ENCODE results near the gene RASL10A.

RASL10A gene

GRCh38 chr22:29328055-29328454 is 12.6 kb upstream of the RASL10A start:
- H3K9me3 ChIP-seq (ENCODE audit: insufficient read depth, low read depth, low read length), result no peaks in the 10 kb centered on the region
- H3K9me2 ChIP-seq (replicated peaks; ENCODE audit: low read depth, low read length), result no peaks in the 10 kb centered on the region
- H3K79me2 ChIP-seq (ENCODE audit: insufficient read depth, low read length), result no peaks in the 10 kb centered on the region
- H3K4me2 ChIP-seq (ENCODE audit: low read depth, low read length, poor library complexity, severe bottlenecking), result no peak overlapping the region
- no peaks in the 10 kb centered on the region for H4K20me1 ChIP-seq (ENCODE audit: insufficient read depth, low read length, poor library complexity, severe bottlenecking)
- no peak overlapping the region for H3K9ac ChIP-seq (ENCODE audit: low read depth, low read length, poor library complexity, severe bottlenecking)
- H3K36me3 ChIP-seq (ENCODE audit: insufficient read depth, low read length), result peaks cover 54% of the 10 kb centered on the region; the same call in 1 of the 2 replicates
- no peak overlapping the region for H3K4me3 ChIP-seq (ENCODE audit: low read length, poor library complexity, severe bottlenecking)
- H3K4me1 ChIP-seq (ENCODE audit: insufficient read depth, low read length, poor library complexity, severe bottlenecking), result no peaks in the 10 kb centered on the region
- H3K27me3 ChIP-seq (ENCODE audit: insufficient read depth, low read length, poor library complexity, severe bottlenecking), result no peaks in the 10 kb centered on the region
- no peak; the same call in 1 of the 2 replicates for TF ChIP-seq CTCF (conservative IDR thresholded peaks at IDR 0.05; ENCODE audit: low read length)
- TF ChIP-seq EZH2phosphoT487 (IDR thresholded peaks at IDR 0.05; ENCODE audit: borderline replicate concordance), result no peak
- H2AFZ ChIP-seq (ENCODE audit: low read length), result no peak overlapping the region
- no peaks in the 10 kb centered on the region for H3F3A ChIP-seq (ENCODE audit: low read depth)

- Histone ChIP-seq H3K79me2 (ENCODE audit: insufficient read depth, low read length) (no peaks in the 10 kb centered on the region), H3K27me3 (ENCODE audit: insufficient read depth, low read length, poor library complexity, severe bottlenecking) (no peaks in the 10 kb centered on the region), H3K4me2 (ENCODE audit: low read depth, low read length, poor library complexity, severe bottlenecking) (no peak overlapping the region), H3K9me2 (replicated peaks; ENCODE audit: low read depth, low read length) (no peaks in the 10 kb centered on the region), H3K9ac (ENCODE audit: low read depth, low read length, poor library complexity, severe bottlenecking) (no peak overlapping the region), H2AFZ (ENCODE audit: low read length) (no peak overlapping the region), H3K4me1 (ENCODE audit: insufficient read depth, low read length, poor library complexity, severe bottlenecking) (no peaks in the 10 kb centered on the region), H3K4me3 (ENCODE audit: low read length, poor library complexity, severe bottlenecking) (no peak overlapping the region), H3F3A (ENCODE audit: low read depth) (no peaks in the 10 kb centered on the region), H3K36me3 (ENCODE audit: insufficient read depth, low read length) (peaks cover 54% of the 10 kb centered on the region; the same call in 1 of the 2 replicates), H4K20me1 (ENCODE audit: insufficient read depth, low read length, poor library complexity, severe bottlenecking) (no peaks in the 10 kb centered on the region), H3K9me3 (ENCODE audit: insufficient read depth, low read depth, low read length) (no peaks in the 10 kb centered on the region)
- TF ChIP-seq EZH2phosphoT487 (IDR thresholded peaks at IDR 0.05; ENCODE audit: borderline replicate concordance), result no peak
- TF ChIP-seq CTCF (conservative IDR thresholded peaks at IDR 0.05; ENCODE audit: low read length), result no peak
Measured at GRCh38 chr22:29327089-29327764, 11.7 kb upstream of the RASL10A start.

GRCh38 chr22:29326481-29326880 is 11.0 kb upstream of the RASL10A start:
- H3K4me2 ChIP-seq (ENCODE audit: low read depth, low read length, poor library complexity, severe bottlenecking), result no peak overlapping the region
- H2AFZ ChIP-seq (ENCODE audit: low read length), result no peak overlapping the region
- H3F3A ChIP-seq (ENCODE audit: low read depth), result no peaks in the 10 kb centered on the region
- TF ChIP-seq EZH2phosphoT487 (IDR thresholded peaks at IDR 0.05; ENCODE audit: borderline replicate concordance) (no peak), CTCF (conservative IDR thresholded peaks at IDR 0.05; ENCODE audit: low read length) (no peak)
- no peaks in the 10 kb centered on the region for H3K27me3 ChIP-seq (ENCODE audit: insufficient read depth, low read length, poor library complexity, severe bottlenecking)
- no peaks in the 10 kb centered on the region for H3K9me3 ChIP-seq (ENCODE audit: insufficient read depth, low read depth, low read length)
- H3K79me2 ChIP-seq (ENCODE audit: insufficient read depth, low read length), result no peaks in the 10 kb centered on the region
- H3K36me3 ChIP-seq (ENCODE audit: insufficient read depth, low read length), result peaks cover 51% of the 10 kb centered on the region; the same call in 1 of the 2 replicates
- no peaks in the 10 kb centered on the region for H3K9me2 ChIP-seq (replicated peaks; ENCODE audit: low read depth, low read length)
- no peaks in the 10 kb centered on the region for H3K4me1 ChIP-seq (ENCODE audit: insufficient read depth, low read length, poor library complexity, severe bottlenecking)
- H3K4me3 ChIP-seq (ENCODE audit: low read length, poor library complexity, severe bottlenecking), result no peak overlapping the region
- no peaks in the 10 kb centered on the region for H4K20me1 ChIP-seq (ENCODE audit: insufficient read depth, low read length, poor library complexity, severe bottlenecking)
- H3K9ac ChIP-seq (ENCODE audit: low read depth, low read length, poor library complexity, severe bottlenecking), result no peak overlapping the region
